Esophagus muscularis mucosa (tissue), 4 donors: Measurements from ENCODE around the gene VCL. TPM values are rescaled to one million over a fixed set of nuclear protein-coding genes. Genes with fewer than 3 reads are reported as not detected.

ENCODE experiments used
- DNase-seq: peaks from one replicate; pipeline ENCODE4 v3.0.0-alpha.2; 2017; ENCODE audit errors: extremely low spot score
- H3K27ac ChIP-seq, 4 donors: fragments of 200-600 bp; sonication (generic); replicated peaks in 1 of 4; 1 replicate in 3 of 4; 2 replicates in 1 of 4; pipeline ENCODE4 v1.5.1; 2016 to 2019; ENCODE audit warnings: mild to moderate bottlenecking in 1 of 4
- H3K27me3 ChIP-seq, 4 donors: fragments of 200-600 bp; sonication (generic); one replicate each; pipeline versions ENCODE4 v1.5.1 to v1.6.0; 2016 to 2019
- H3K36me3 ChIP-seq, 4 donors: fragments of 200-600 bp; sonication (generic); one replicate each; pipeline ENCODE4 v1.5.1; 2016 to 2019
- H3K4me1 ChIP-seq, 4 donors: fragments of 200-600 bp; sonication (generic); one replicate each; pipeline ENCODE4 v1.5.1; 2016 to 2019
- H3K4me3 ChIP-seq, 4 donors: fragments of 200-600 bp; sonication (generic); 1 replicate in 2 of 4; 2 replicates in 2 of 4; pipeline ENCODE4 v1.5.1; 2016 to 2019; ENCODE audit warnings: mild to moderate bottlenecking in 4 of 4, moderate library complexity in 1 of 4
- H3K9me3 ChIP-seq, 4 donors: fragments of 200-600 bp; sonication (generic); 1 replicate in 3 of 4; 2 replicates in 1 of 4; pipeline ENCODE4 v1.5.1; 2016 to 2019
- EP300 ChIP-seq: sonication (generic); formaldehyde crosslinking; IDR thresholded peaks from one replicate; pipeline ENCODE4 v1.6.1; 2017; ENCODE audit warnings: antibody characterized with exemption
- POLR2A ChIP-seq: fragments of 450-650 bp; IDR thresholded peaks from one replicate; pipeline ENCODE4 v1.6.1; 2017; ENCODE audit warnings: antibody characterized with exemption, moderate library complexity, mild to moderate bottlenecking, low read depth
- POLR2AphosphoS5 ChIP-seq, 2 donors: sonication (generic); formaldehyde crosslinking; IDR thresholded peaks; one replicate each; pipeline ENCODE4 v1.6.1; 2017; ENCODE audit warnings: antibody characterized with exemption in 2 of 2
- WGBS: methylation state at CpG from one replicate; pipeline ENCODE4 v1.1.5; 2018; 5-methylcytosine and 5-hydroxymethylcytosine counted together
- intact Hi-C: fragments of 100-400 bp; cut with DNase I; formaldehyde crosslinking; loops from one replicate; pipeline ENCODE4 v1.15.1; 2023
- total RNA-seq, 4 donors: library from RNA; depleted of rRNA; stranded (reverse); fragments of >200 nt; gene quantifications; one replicate each; pipeline versions ENCODE4 v1.1.0 to v1.2.1, GENCODE V29; 2016
- TF ChIP-seq, protein P1 (sequence below), 3 experiments: fragments of 200-600 bp in 2 of 3; fragments of 450-650 bp in 1 of 3; sonication (generic) in 2 of 3; IDR thresholded peaks; one replicate each; pipeline ENCODE4 v1.5.1; 2017 to 2019; ENCODE audit warnings: antibody characterized with exemption in 3 of 3, mild to moderate bottlenecking in 2 of 3, moderate library complexity in 1 of 3

Gene VCL
- total RNA-seq, 4 donors from 2014 or later, result 412 to 555 (median 448) TPM

DNA sequence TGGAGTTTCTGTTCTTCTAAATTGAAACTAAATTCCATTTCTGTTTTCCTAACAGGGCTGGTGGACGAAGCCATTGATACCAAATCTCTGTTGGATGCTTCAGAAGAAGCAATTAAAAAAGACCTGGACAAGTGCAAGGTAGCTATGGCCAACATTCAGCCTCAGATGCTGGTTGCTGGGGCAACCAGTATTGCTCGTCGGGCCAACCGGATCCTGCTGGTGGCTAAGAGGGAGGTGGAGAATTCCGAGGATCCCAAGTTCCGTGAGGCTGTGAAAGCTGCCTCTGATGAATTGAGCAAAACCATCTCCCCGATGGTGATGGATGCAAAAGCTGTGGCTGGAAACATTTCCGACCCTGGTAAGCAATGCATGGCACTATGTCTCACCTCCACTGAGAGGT lies 107.1 kb downstream of the VCL start:
- WGBS, result 80% methylated on average over 7 of the region's 8 CpGs
- TF ChIP-seq, protein P1, sequence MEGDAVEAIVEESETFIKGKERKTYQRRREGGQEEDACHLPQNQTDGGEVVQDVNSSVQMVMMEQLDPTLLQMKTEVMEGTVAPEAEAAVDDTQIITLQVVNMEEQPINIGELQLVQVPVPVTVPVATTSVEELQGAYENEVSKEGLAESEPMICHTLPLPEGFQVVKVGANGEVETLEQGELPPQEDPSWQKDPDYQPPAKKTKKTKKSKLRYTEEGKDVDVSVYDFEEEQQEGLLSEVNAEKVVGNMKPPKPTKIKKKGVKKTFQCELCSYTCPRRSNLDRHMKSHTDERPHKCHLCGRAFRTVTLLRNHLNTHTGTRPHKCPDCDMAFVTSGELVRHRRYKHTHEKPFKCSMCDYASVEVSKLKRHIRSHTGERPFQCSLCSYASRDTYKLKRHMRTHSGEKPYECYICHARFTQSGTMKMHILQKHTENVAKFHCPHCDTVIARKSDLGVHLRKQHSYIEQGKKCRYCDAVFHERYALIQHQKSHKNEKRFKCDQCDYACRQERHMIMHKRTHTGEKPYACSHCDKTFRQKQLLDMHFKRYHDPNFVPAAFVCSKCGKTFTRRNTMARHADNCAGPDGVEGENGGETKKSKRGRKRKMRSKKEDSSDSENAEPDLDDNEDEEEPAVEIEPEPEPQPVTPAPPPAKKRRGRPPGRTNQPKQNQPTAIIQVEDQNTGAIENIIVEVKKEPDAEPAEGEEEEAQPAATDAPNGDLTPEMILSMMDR (IDR thresholded peaks at IDR 0.05), result no peak
- TF ChIP-seq EP300 (no peak), POLR2A (no peak), POLR2AphosphoS5 (IDR thresholded peaks at IDR 0.05) (no peak)
- H3K4me3 ChIP-seq, result no peak overlapping the region
- H3K27ac ChIP-seq, result no peak overlapping the region
- H3K4me1 ChIP-seq, result peaks cover 0 to 6% (median 5%) of the 10 kb centered on the region in 4 donors
- no peaks in the 10 kb centered on the region for H3K9me3 ChIP-seq
- DNase-seq, result no peak
- H3K27me3 ChIP-seq, result no peaks in the 10 kb centered on the region
- intact Hi-C loops, result no loop called here
- H3K36me3 ChIP-seq, result peaks cover 61 to 100% (median 92%) of the 10 kb centered on the region in 4 donors

DNA sequence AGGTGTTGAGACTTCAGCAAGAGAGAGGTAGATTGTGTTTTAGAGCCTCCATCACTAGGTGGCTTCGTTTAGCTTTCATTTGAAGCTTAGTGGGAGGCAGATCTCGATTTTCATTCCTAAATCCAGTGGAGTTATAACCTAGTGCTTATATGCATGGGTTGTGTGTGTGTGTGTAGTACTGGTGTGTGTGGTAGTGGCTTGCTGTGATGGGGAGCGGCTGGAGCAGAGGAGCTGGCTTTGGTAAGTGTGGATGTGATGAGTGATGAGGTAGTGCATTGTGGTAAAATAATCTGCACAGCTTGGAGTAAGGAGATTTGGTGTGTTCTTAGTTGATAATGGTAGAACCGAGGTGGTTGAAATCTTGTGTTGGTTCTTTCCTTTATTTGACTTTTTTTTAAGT lies 109.5 kb downstream of the VCL start:
- Histone ChIP-seq H3K27ac (no peak overlapping the region), H3K4me3 (no peak overlapping the region), H3K27me3 (no peaks in the 10 kb centered on the region), H3K4me1 (peaks cover 0 to 18% (median 10%) of the 10 kb centered on the region in 4 donors), H3K9me3 (no peaks in the 10 kb centered on the region), H3K36me3 (peaks cover 70 to 100% (median 97%) of the 10 kb centered on the region in 4 donors)
- no peak for DNase-seq
- intact Hi-C loops, result no loop called here
- TF ChIP-seq POLR2AphosphoS5 (IDR thresholded peaks at IDR 0.05), result no peak
- no peak for TF ChIP-seq EP300
- TF ChIP-seq POLR2A, result no peak
- TF ChIP-seq, protein P1 (IDR thresholded peaks at IDR 0.05), result no peak
- WGBS, result 77% methylated on average over 4 of the region's 4 CpGs

DNA sequence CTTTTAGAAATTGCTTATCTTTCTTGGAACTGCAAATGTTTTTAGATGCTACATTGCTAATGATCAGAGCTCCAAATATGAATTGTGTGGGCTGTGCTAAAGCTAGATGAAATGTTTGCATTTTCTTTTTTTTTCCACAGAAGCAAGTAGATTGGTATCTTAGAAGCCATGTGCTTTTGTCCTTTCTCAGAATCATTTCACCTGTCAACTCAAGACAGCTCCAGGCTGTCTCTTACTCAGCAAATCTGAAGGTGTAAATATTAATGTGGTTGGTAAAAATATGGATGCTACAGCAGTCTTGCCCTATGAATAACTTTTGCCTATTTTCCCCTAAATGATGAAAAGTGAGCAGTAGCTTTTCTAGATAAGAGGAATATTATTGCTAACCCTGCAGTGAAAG lies 111.5 kb downstream of the VCL start:
- no peak overlapping the region for H3K27ac ChIP-seq
- H3K4me3 ChIP-seq, result no peak overlapping the region
- DNase-seq, result no peak
- intact Hi-C loops, result no loop called here
- peaks cover 82 to 100% (median 97%) of the 10 kb centered on the region in 4 donors for H3K36me3 ChIP-seq
- TF ChIP-seq POLR2A (no peak), POLR2AphosphoS5 (IDR thresholded peaks at IDR 0.05) (no peak), EP300 (no peak)
- TF ChIP-seq, protein P1 (IDR thresholded peaks at IDR 0.05), result no peak
- H3K4me1 ChIP-seq, result peaks cover 3 to 37% (median 28%) of the 10 kb centered on the region in 4 donors
- no peaks in the 10 kb centered on the region for H3K9me3 ChIP-seq
- H3K27me3 ChIP-seq, result no peaks in the 10 kb centered on the region

DNA sequence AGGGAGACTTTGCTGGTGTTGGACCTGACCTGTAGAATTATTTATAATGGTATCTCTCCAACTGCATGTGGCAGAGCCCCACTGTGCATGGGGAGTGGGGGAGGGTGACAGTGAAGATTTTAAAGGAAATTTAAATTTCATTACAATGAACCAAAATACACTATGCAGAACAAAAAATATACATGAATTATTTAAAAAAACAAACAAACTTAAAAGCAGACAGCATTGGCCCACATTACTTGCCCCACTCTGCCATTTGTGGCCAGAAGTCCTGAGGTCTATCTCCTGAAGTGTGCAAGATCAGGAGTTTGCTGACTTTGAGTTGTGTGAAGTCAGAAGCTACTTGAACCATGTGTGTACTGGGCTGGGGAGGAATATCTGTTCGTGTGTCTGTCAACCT lies 112.2 kb downstream of the VCL start:
- DNase-seq, result no peak
- Histone ChIP-seq H3K9me3 (no peaks in the 10 kb centered on the region), H3K4me1 (peaks cover 3 to 40% (median 28%) of the 10 kb centered on the region in 4 donors), H3K36me3 (peaks cover 82 to 100% (median 97%) of the 10 kb centered on the region in 4 donors), H3K27me3 (no peaks in the 10 kb centered on the region), H3K27ac (no peak overlapping the region), H3K4me3 (no peak overlapping the region)
- 58% methylated on average over 1 of the region's 1 CpG for WGBS
- TF ChIP-seq, protein P1 (IDR thresholded peaks at IDR 0.05), result no peak
- TF ChIP-seq EP300, result no peak
- TF ChIP-seq POLR2A, result no peak
- no peak for TF ChIP-seq POLR2AphosphoS5 (IDR thresholded peaks at IDR 0.05)
- intact Hi-C loops, result no loop called here

DNA sequence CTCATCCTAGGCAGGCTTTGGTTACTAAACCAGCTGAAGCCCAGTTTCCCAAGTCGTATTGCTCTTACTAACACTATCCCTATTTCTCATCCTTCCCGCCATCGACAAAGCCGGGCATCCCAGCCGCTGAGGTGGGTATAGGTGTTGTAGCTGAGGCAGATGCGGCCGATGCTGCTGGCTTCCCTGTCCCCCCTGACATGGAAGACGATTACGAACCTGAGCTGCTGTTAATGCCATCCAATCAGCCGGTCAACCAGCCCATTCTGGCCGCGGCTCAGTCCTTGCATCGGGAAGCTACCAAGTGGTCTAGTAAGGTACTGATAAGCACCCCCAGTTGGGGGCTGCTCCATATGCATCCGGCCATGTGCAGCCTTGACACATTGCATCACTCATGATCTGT lies 113.9 kb downstream of the VCL start:
- no peak for DNase-seq
- H3K27me3 ChIP-seq, result no peaks in the 10 kb centered on the region
- peak overlapping the region in 1 of 4 donors; percentile 2 for H3K27ac ChIP-seq
- no peaks in the 10 kb centered on the region for H3K9me3 ChIP-seq
- peaks cover 66 to 100% (median 93%) of the 10 kb centered on the region in 4 donors for H3K36me3 ChIP-seq
- TF ChIP-seq POLR2AphosphoS5 (IDR thresholded peaks at IDR 0.05) (no peak), POLR2A (no peak)
- intact Hi-C loops, result no loop called here
- H3K4me1 ChIP-seq, result peaks cover 3 to 48% (median 32%) of the 10 kb centered on the region in 4 donors
- no peak overlapping the region for H3K4me3 ChIP-seq
- 97% methylated on average over 14 of the region's 14 CpGs for WGBS
